ENCODE data around the gene HLA-DOA.

The HLA-DOA gene

GRCh38 chr6:33040157-33040556, 30.8 kb upstream of the HLA-DOA start:
- no peak for TF ChIP-seq CTCF (IDR thresholded peaks at IDR 0.05)

- TF ChIP-seq CTCF (IDR thresholded peaks at IDR 0.05), result no peak
Measured at GRCh38 chr6:33036535-33036934, 27.1 kb upstream of the HLA-DOA start.

- TF ChIP-seq CTCF (IDR thresholded peaks at IDR 0.05), result no peak
Measured at GRCh38 chr6:33034554-33034953, 25.2 kb upstream of the HLA-DOA start.

GRCh38 chr6:33030245-33030644, 20.9 kb upstream of the HLA-DOA start:
- TF ChIP-seq CTCF (IDR thresholded peaks at IDR 0.05), result no peak

- TF ChIP-seq CTCF (IDR thresholded peaks at IDR 0.05), result no peak
Measured at GRCh38 chr6:33029328-33030184, 20.2 kb upstream of the HLA-DOA start.

- TF ChIP-seq CTCF (IDR thresholded peaks at IDR 0.05), result no peak
Measured at GRCh38 chr6:33028220-33028849, 18.9 kb upstream of the HLA-DOA start.

GRCh38 chr6:33024521-33024920, 15.1 kb upstream of the HLA-DOA start:
- TF ChIP-seq CTCF (IDR thresholded peaks at IDR 0.05), result no peak
